ENCODE data around the gene EML4.
"Not testable (repeated sequence)": the region's sequence is repeated elsewhere in the genome, so short reads cannot be mapped to it uniquely, and the experiment has no call there.

EML4 gene, protein sequence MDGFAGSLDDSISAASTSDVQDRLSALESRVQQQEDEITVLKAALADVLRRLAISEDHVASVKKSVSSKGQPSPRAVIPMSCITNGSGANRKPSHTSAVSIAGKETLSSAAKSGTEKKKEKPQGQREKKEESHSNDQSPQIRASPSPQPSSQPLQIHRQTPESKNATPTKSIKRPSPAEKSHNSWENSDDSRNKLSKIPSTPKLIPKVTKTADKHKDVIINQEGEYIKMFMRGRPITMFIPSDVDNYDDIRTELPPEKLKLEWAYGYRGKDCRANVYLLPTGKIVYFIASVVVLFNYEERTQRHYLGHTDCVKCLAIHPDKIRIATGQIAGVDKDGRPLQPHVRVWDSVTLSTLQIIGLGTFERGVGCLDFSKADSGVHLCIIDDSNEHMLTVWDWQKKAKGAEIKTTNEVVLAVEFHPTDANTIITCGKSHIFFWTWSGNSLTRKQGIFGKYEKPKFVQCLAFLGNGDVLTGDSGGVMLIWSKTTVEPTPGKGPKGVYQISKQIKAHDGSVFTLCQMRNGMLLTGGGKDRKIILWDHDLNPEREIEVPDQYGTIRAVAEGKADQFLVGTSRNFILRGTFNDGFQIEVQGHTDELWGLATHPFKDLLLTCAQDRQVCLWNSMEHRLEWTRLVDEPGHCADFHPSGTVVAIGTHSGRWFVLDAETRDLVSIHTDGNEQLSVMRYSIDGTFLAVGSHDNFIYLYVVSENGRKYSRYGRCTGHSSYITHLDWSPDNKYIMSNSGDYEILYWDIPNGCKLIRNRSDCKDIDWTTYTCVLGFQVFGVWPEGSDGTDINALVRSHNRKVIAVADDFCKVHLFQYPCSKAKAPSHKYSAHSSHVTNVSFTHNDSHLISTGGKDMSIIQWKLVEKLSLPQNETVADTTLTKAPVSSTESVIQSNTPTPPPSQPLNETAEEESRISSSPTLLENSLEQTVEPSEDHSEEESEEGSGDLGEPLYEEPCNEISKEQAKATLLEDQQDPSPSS

DNA sequence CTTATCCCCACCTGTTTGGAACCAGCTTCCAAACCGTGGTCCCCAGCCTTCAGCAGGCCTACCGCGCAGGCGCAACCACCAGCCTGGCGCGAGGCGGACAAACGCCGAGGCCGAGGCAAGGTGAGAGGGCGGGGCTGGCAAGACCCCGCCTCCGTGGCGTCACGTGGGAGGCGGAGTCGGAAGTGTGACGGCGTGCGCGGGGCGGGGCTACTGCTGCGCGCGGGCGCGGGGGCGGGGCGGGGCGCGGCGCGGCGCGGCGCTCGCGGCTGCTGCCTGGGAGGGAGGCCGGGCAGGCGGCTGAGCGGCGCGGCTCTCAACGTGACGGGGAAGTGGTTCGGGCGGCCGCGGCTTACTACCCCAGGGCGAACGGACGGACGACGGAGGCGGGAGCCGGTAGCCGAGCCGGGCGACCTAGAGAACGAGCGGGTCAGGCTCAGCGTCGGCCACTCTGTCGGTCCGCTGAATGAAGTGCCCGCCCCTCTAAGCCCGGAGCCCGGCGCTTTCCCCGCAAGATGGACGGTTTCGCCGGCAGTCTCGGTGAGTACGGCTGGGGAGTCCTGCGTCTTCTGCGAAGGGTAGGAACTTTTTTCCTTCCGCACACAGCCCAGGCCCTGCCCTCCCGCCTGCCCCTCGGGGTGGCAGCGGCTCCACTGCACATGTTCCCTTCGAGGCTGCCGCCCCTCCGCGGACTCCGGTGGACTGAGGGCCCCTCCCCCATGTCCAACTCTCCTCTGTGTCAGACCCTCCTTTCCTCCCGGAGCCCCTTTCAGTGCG is at the start of gene EML4:
EML4 (plus strand) TSS at position 254 of the 774 bp plus-strand sequence; CDS start at position 513, 259 bp downstream.
- Mint-ChIP-seq H3K36me3 (ENCODE audit: low read depth) (no peaks in the 10 kb centered on the region), H3K9me3 (no peaks in the 10 kb centered on the region), H3K4me3 (no peak within 1 kb of the TSS), H3K4me1 (peaks cover 35% of the 10 kb centered on the region), H3K27ac (peak within 1 kb of the TSS; percentile 30 to 87 (median 70)), H3K27me3 (ENCODE audit: low read depth) (no peaks in the 10 kb centered on the region)
- TF ChIP-seq, protein P1, sequence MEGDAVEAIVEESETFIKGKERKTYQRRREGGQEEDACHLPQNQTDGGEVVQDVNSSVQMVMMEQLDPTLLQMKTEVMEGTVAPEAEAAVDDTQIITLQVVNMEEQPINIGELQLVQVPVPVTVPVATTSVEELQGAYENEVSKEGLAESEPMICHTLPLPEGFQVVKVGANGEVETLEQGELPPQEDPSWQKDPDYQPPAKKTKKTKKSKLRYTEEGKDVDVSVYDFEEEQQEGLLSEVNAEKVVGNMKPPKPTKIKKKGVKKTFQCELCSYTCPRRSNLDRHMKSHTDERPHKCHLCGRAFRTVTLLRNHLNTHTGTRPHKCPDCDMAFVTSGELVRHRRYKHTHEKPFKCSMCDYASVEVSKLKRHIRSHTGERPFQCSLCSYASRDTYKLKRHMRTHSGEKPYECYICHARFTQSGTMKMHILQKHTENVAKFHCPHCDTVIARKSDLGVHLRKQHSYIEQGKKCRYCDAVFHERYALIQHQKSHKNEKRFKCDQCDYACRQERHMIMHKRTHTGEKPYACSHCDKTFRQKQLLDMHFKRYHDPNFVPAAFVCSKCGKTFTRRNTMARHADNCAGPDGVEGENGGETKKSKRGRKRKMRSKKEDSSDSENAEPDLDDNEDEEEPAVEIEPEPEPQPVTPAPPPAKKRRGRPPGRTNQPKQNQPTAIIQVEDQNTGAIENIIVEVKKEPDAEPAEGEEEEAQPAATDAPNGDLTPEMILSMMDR (IDR thresholded peaks at IDR 0.05; ENCODE audit: unreplicated experiment in 3 of 3): no peak

DNA sequence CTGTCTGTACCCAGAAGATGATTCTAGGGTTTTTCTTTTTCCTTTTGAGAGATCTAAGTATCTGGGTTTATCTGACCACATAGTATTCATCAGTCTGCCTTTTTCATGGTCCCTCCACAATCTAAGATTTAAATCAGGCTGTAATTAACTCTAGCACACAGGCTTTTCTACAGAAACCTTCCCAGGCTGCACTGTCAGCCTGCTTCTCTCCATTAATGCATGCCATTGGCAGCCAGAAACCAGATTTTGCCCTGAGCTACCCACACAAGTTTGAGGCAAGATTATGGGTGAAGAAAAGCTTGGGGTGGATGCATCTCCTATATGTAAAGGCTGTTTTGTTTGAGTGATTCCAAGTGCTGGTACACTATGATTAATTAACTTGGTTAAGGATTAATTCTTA is 45.7 kb upstream of the EML4 start:
- H3K4me1 Mint-ChIP-seq: peaks cover 49% of the 10 kb centered on the region
- H3K36me3 Mint-ChIP-seq (ENCODE audit: low read depth): peaks cover 4% of the 10 kb centered on the region
- no peaks in the 10 kb centered on the region for H3K27me3 Mint-ChIP-seq (ENCODE audit: low read depth)
- no peak overlapping the region for H3K4me3 Mint-ChIP-seq
- peaks cover 6% of the 10 kb centered on the region for H3K9me3 Mint-ChIP-seq
- peak overlapping the region; percentile 58 to 82 (median 74) for H3K27ac Mint-ChIP-seq
- TF ChIP-seq, protein P1 (IDR thresholded peaks at IDR 0.05; ENCODE audit: unreplicated experiment in 3 of 3): no peak

DNA sequence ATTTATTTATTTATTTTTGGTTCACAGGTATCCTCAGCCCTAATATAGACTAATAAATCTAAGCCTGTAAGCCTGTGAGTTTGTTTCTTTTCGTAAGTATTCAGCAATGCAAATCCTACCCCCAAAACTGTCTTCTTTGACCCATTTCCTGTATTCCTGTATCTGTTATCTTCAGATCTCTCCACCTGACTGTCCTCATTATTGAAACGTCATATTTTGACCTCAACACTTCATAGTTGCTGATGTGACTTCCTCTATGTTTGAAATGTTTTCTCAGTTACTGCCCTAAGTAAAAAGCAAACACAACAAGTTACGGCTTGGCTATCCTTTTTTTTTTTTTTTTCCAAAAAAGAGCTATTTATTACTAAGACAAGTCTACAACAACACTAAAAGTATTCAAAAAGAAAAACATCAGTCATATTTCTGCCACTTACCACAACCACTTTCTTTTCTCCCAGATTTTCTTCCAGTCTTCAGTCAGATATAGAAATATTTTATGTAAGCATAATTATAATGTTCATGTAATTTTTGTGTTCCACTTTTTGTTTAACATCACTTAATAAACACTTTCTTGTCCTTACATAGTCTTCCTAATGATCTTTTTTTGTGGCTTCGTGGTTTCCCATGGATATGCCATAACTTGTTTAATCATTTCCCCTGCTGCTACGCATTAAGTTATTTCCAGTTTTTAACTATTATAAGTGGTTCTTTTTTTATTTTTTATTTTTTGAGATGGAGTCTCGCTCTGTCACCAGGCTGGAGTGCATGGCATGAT is 45.0 kb upstream of the EML4 start:
- TF ChIP-seq, protein P1 (IDR thresholded peaks at IDR 0.05; ENCODE audit: unreplicated experiment in 3 of 3): no peak
- Mint-ChIP-seq H3K27me3 (ENCODE audit: low read depth) (no peaks in the 10 kb centered on the region), H3K4me3 (no peak overlapping the region), H3K9me3 (peaks cover 3% of the 10 kb centered on the region), H3K27ac (peak overlapping the region; percentile 9 to 93 (median 21)), H3K4me1 (peaks cover 50% of the 10 kb centered on the region), H3K36me3 (ENCODE audit: low read depth) (peaks cover 4% of the 10 kb centered on the region)

DNA sequence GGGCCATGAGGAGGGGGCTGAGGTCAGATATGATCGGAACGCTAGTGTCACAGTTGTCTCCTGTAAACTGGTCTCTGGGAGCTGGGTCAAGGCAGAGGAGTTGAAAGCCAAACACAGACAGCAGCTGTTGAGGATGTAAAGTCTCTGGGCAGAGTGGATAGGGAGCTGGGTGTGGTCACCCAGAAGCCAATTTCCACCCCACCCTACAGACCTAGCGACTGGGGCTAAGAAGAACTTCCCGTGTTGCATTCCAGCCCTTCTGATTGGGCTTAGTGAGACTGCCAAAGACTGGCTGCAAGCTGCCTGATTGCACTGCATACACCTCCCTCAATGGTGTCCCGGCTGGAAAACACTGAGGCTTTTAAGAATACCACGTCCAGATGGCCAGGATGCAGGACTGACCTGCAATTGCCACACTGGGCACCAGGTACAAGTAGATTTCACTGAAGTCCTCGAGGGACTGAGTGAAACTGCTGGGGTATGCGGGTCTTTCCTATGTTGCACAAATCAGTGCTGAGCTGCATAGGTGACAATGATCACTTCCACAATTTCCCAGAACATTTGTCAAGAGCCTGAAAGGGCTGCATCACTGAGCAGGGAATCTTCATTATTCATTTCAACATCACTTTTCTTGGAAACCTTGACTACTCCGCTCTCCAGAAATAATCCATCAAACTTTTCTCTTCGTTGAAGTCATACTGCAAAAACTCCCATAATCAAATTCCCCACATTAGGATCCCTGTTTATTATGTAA is 43.1 kb upstream of the EML4 start:
- Mint-ChIP-seq H3K4me1 (peaks cover 67% of the 10 kb centered on the region), H3K4me3 (peak overlapping the region in 1 of 3 experiments; percentile 48), H3K9me3 (peaks cover 3% of the 10 kb centered on the region), H3K27me3 (ENCODE audit: low read depth) (no peaks in the 10 kb centered on the region), H3K36me3 (ENCODE audit: low read depth) (peaks cover 4% of the 10 kb centered on the region), H3K27ac (peak overlapping the region; percentile 81 to 93 (median 82))
- TF ChIP-seq, protein P1 (IDR thresholded peaks at IDR 0.05; ENCODE audit: unreplicated experiment in 3 of 3): no peak

DNA sequence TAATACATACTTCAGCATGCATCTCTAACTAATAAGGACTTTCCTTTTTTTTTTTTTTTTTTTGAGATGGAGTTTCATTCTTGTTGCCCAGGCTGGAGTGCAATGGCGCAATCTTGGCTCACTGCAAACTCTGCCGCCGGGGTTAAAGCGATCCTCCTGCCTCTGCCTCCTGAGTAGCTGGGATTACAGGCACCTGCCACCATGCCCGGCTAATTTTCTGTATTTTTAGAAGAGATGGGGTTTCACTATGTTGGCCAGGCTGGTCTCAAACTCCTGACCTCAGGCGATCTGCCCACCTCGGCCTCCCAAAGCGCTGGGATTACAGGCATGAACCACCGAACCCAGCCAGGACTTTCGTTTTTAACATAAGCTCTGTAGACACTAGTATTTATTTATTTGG is 42.3 kb upstream of the EML4 start:
- not testable (repeated sequence) for H3K9me3 Mint-ChIP-seq; H3K4me3 Mint-ChIP-seq; H3K27me3 Mint-ChIP-seq (ENCODE audit: low read depth); H3K36me3 Mint-ChIP-seq (ENCODE audit: low read depth)
- peak overlapping the region; percentile 68 to 93 (median 93) for H3K27ac Mint-ChIP-seq
- H3K4me1 Mint-ChIP-seq: peaks cover 76% of the 10 kb centered on the region

All from nephron (organoid).